T-cell (primary cell): Measurements from ENCODE around the gene EMD. TPM values are rescaled to one million over a fixed set of nuclear protein-coding genes. Genes with fewer than 3 reads are reported as not detected.
"Not testable (repeated sequence)": the region's sequence is repeated elsewhere in the genome, so short reads cannot be mapped to it uniquely, and the experiment has no call there.

Source experiments
- ATAC-seq, 4 experiments: fragments of 200-7000 bp in 3 of 4; fragments of 150-1000 bp in 1 of 4; cut with Tn5 transposase; replicated peaks in 1 of 4; 1 replicate in 3 of 4; 2 replicates in 1 of 4; pipeline ENCODE4 v1.10.0; 2021; ENCODE audit warnings: moderate library complexity in 3 of 4, mild to moderate bottlenecking in 2 of 4, moderate number of reproducible peaks in 1 of 4
- CTCF ChIA-PET, 2 donors: fragments of 300-600 bp; sonication (Branson Sonifier 250); formaldehyde crosslinking; loops; one replicate each; lab custom pipeline; 2022; ENCODE audit warnings: antibody characterized with exemption in 2 of 2; lab: Charles Lee
- POLR2A ChIA-PET, 2 donors: fragments of 300-600 bp; sonication (Branson Sonifier 250); formaldehyde crosslinking; loops; one replicate each; lab custom pipeline; 2022; ENCODE audit warnings: antibody characterized with exemption in 2 of 2; lab: Charles Lee
- DNase-seq, 35 experiments: peaks; one replicate each; pipeline versions ENCODE4 v3.0.0 to v3.0.0-alpha.2; 2013 to 2023
- H3K27ac ChIP-seq: one replicate; pipeline ENCODE4 v1.5.1; 2013; ENCODE audit warnings: low read length
- H3K27me3 ChIP-seq, 2 experiments: replicated peaks in 1 of 2; 1 replicate in 1 of 2; 2 replicates in 1 of 2; pipeline versions ENCODE4 v1.6.1 to v1.7.0; 2013; ENCODE audit warnings: low read length in 1 of 2, mixed read lengths in 1 of 2; ENCODE audit not compliant: control insufficient read depth in 2 of 2, insufficient read depth in 2 of 2; ENCODE audit errors: extremely low read depth in 1 of 2
- H3K36me3 ChIP-seq, 2 donors: 1 replicate in 1 of 2; 2 replicates in 1 of 2; pipeline versions ENCODE4 v1.6.1 to v1.7.0; 2013; ENCODE audit warnings: low read length in 1 of 2; ENCODE audit not compliant: control insufficient read depth in 2 of 2, insufficient read depth in 1 of 2; ENCODE audit errors: extremely low read depth in 1 of 2
- H3K4me1 ChIP-seq, 2 experiments: 1 replicate in 1 of 2; 2 replicates in 1 of 2; pipeline versions ENCODE4 v1.6.1 to v1.7.0; 2013; ENCODE audit warnings: low read length in 2 of 2, mixed read lengths in 1 of 2; ENCODE audit not compliant: insufficient read depth in 2 of 2, control insufficient read depth in 1 of 2; ENCODE audit errors: extremely low read depth in 1 of 2
- H3K4me3 ChIP-seq, 2 donors: 1 replicate in 1 of 2; 2 replicates in 1 of 2; pipeline versions ENCODE4 v1.5.1 to v1.7.0; 2013; ENCODE audit warnings: mild to moderate bottlenecking in 2 of 2, low read length in 1 of 2, moderate library complexity in 1 of 2; ENCODE audit not compliant: control insufficient read depth in 1 of 2; ENCODE audit errors: extremely low read depth in 1 of 2
- H3K9me3 ChIP-seq: 2 replicates; pipeline ENCODE4 v1.7.0; 2013
- H3K27ac Mint-ChIP-seq, 2 donors: one replicate each; pipeline ENCODE4 v1.8.0; 2020 to 2021; ENCODE audit warnings: mild to moderate bottlenecking in 2 of 2, mixed read lengths in 2 of 2
- H3K27me3 Mint-ChIP-seq, 2 donors: one replicate each; pipeline ENCODE4 v1.8.0; 2021 to 2022; ENCODE audit warnings: mixed read lengths in 2 of 2
- H3K36me3 Mint-ChIP-seq: one replicate; pipeline ENCODE4 v1.8.0; 2021; ENCODE audit warnings: mixed read lengths
- H3K4me1 Mint-ChIP-seq, 3 donors: one replicate each; pipeline ENCODE4 v1.8.0; 2020 to 2022; ENCODE audit warnings: mixed read lengths in 3 of 3, mild to moderate bottlenecking in 1 of 3
- H3K4me3 Mint-ChIP-seq, 3 donors: one replicate each; pipeline ENCODE4 v1.8.0; 2020 to 2022; ENCODE audit warnings: mild to moderate bottlenecking in 3 of 3, mixed read lengths in 3 of 3, moderate library complexity in 3 of 3
- H3K9me3 Mint-ChIP-seq, 3 donors: one replicate each; pipeline ENCODE4 v1.8.0; 2020 to 2022; ENCODE audit warnings: mixed read lengths in 3 of 3
- WGBS: methylation state at CpG from one replicate; pipeline ENCODE4 v1.1.5; 2013; ENCODE audit warnings: missing lambda C conversion rate; ENCODE audit not compliant: insufficient coverage; 5-methylcytosine and 5-hydroxymethylcytosine counted together
- total RNA-seq, 35 experiments: library from RNA in 6 of 35; stranded (reverse) in 6 of 35; fragments of 120-200 nt in 1 of 35; gene quantifications; one replicate each; pipeline versions ENCODE4 v1.2.1 to v1.2.4 and lab custom pipeline; 2013 to 2026

Gene EMD
- total RNA-seq (100 to 1,000 TPM in 2 of 5 donors, 10 to 100 TPM in 3; 73.4 to 136 (median 80.4) TPM), total RNA-seq (lab: John Stamatoyannopoulos, UW) (43.3 to 143 (median 71.4) reads per million in 29 experiments)
- 36.4 TPM for total RNA-seq (2013)

DNA sequence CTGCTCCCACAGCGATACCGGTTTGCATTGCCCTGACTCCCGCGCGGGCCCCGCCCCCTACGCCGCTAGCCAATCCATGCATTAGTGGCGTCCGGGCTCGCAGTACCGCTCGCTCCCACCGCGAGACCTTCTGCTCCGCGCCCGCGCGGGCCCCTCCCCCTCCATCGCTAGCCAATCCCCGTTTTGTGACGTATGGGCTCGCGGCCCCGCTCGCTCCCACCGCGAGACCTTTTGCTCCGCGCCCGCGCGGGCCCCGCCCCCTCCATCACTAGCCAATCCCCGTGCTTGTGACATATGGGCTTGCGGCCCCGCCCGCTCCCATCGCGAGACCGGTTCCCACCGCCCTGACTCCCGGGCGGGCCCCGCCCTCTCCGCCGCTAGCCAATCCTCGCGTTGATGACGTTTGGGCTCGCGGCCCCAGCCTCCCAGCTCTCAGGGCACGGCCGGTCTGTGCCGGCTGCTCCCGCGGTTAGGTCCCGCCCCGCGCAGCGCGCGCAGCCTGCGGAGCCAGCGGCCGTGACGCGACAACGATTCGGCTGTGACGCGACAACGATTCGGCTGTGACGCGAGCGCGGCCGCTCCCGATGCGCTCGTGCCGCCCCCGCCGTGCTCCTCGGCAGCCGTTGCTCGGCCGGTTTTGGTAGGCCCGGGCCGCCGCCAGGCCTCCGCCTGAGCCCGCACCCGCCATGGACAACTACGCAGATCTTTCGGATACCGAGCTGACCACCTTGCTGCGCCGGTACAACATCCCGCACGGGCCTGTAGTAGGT, at the start of gene EMD:
Gene EMD, plus strand, starts transcription at position 497 of the 770 bp plus-strand sequence. Its CDS starts 190 bp downstream, at position 687.
- ChIA-PET CTCF (no interaction called here), POLR2A (interaction anchor here in 1 of 2 donors (0.6 to 1.1 kb wide), 3 partner anchors 8 to 31 kb away, joined by 3 read pairs; no protein-coding TSS in a partner anchor)
- Histone ChIP-seq H3K4me3 (peak within 1 kb of the TSS; percentile 67 to 69), H3K27ac (peak within 1 kb of the TSS; percentile 97), H3K36me3 (peaks cover 3 to 15% of the 10 kb centered on the region in 2 donors), H3K9me3 (no peaks in the 10 kb centered on the region), H3K27me3 (no peaks in the 10 kb centered on the region), H3K4me1 (peaks cover 5 to 40% of the 10 kb centered on the region in 2 experiments)
- H3K9me3 Mint-ChIP-seq, result no peaks in the 10 kb centered on the region
- peak; percentile 80 to 85 (median 81) for ATAC-seq
- DNase-seq, result peak; percentile 85 to 99 (median 96)
- H3K27ac Mint-ChIP-seq, result peak within 1 kb of the TSS; percentile 89
- H3K36me3 Mint-ChIP-seq, result no peaks in the 10 kb centered on the region
- H3K4me1 Mint-ChIP-seq, result peaks cover 15 to 20% (median 19%) of the 10 kb centered on the region in 3 donors
- under 1% methylated on average over 68 of the region's 103 CpGs for WGBS
- H3K4me3 Mint-ChIP-seq, result peak within 1 kb of the TSS; percentile 77 to 84 (median 81)
- H3K27me3 Mint-ChIP-seq, result no peaks in the 10 kb centered on the region

DNA sequence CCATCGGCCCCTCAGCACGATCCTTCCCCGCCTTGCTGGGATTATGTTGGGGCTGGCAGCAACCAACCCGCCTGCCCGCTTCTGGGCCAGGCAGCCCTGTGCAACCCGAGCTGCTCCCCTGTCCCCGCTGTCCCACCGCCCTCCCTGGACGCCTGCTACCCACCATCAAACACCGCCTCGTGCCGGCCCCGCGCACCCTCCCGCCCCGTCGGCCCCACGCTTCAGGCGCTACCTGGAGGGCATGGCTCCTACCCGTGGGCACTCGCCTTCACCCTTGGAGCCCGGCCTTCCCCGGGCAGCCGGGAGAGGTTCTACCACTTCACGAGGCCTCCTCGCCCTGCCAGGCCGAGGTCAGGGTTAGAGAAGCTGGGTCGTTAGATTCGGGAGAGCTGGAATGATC, 46.5 kb upstream of the EMD start:
- H3K27me3 Mint-ChIP-seq, result peaks cover 0 to 3% of the 10 kb centered on the region in 2 donors
- no peak overlapping the region for H3K4me3 ChIP-seq
- H3K4me1 ChIP-seq, result peaks cover 5 to 35% of the 10 kb centered on the region in 2 experiments
- H3K4me1 Mint-ChIP-seq, result peaks cover 23 to 45% (median 35%) of the 10 kb centered on the region in 3 donors
- no peaks in the 10 kb centered on the region for H3K36me3 Mint-ChIP-seq
- no peaks in the 10 kb centered on the region for H3K36me3 ChIP-seq
- no peak overlapping the region for H3K4me3 Mint-ChIP-seq
- H3K27ac ChIP-seq, result no peak overlapping the region
- H3K27ac Mint-ChIP-seq, result no peak overlapping the region
- no peak for ATAC-seq
- H3K9me3 ChIP-seq, result no peaks in the 10 kb centered on the region
- WGBS, result no CpG with 5 or more reads among the region's 29 CpGs
- H3K9me3 Mint-ChIP-seq, result no peaks in the 10 kb centered on the region
- ChIA-PET CTCF (interaction anchor here in 1 of 2 donors (0.6 kb wide), 1 partner anchor 385 kb away, joined by 3 read pairs; no protein-coding TSS in a partner anchor), POLR2A (no interaction called here)
- no peak for DNase-seq
- H3K27me3 ChIP-seq, result no peaks in the 10 kb centered on the region

DNA sequence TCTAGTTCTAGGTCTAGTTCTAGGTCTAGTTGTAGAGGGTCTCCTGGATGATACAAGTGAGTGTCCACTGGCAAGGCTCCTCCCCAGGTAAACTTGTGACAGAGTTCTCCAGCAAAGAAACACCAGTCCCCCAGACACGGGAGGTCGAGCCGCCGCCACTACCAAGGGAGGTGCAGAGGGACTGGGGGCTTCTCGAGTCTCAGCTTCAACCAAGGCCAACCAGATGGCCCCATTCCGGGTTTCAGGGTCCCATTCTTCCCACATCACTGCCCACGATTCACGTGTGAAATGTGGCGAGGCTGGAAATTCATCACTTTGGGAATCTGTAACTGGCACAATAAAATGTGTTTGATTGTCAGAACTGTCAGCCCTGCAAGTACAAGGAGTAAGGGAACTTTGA, 46.0 kb upstream of the EMD start:
- no peaks in the 10 kb centered on the region for H3K27me3 ChIP-seq
- Mint-ChIP-seq H3K4me1 (peaks cover 17 to 39% (median 29%) of the 10 kb centered on the region in 3 donors), H3K36me3 (no peaks in the 10 kb centered on the region), H3K27me3 (peaks cover 0 to 3% of the 10 kb centered on the region in 2 donors), H3K27ac (no peak overlapping the region), H3K4me3 (no peak overlapping the region), H3K9me3 (no peaks in the 10 kb centered on the region)
- no peak overlapping the region for H3K4me3 ChIP-seq
- no CpG with 5 or more reads among the region's 9 CpGs for WGBS
- DNase-seq, result no peak
- no peaks in the 10 kb centered on the region for H3K9me3 ChIP-seq
- H3K4me1 ChIP-seq, result peaks cover 0 to 29% of the 10 kb centered on the region in 2 experiments
- ChIA-PET POLR2A (no interaction called here), CTCF (interaction anchor here in 1 of 2 donors (0.6 kb wide), 1 partner anchor 384 kb away, joined by 3 read pairs; no protein-coding TSS in a partner anchor)
- H3K36me3 ChIP-seq, result no peaks in the 10 kb centered on the region
- no peak overlapping the region for H3K27ac ChIP-seq
- no peak for ATAC-seq

- POLR2A ChIA-PET, result no interaction called here
These were observed 45.2 kb upstream of the EMD start for GRCh38 chrX:154333837-154334271.

GRCh38 chrX:154334496-154334895, 44.6 kb upstream of the EMD start:
- WGBS, result no CpG with 5 or more reads among the region's 10 CpGs
- ChIA-PET CTCF (no interaction called here), POLR2A (no interaction called here)
- Mint-ChIP-seq H3K9me3 (no peaks in the 10 kb centered on the region), H3K4me3 (no peak overlapping the region), H3K36me3 (no peaks in the 10 kb centered on the region), H3K27me3 (peaks cover 0 to 3% of the 10 kb centered on the region in 2 donors), H3K27ac (peak overlapping the region; percentile 65 to 70), H3K4me1 (peaks cover 10 to 30% (median 22%) of the 10 kb centered on the region in 3 donors)
- no peaks in the 10 kb centered on the region for H3K27me3 ChIP-seq
- DNase-seq (no peak), ATAC-seq (no peak)
- H3K36me3 ChIP-seq, result no peaks in the 10 kb centered on the region
- peaks cover 0 to 16% of the 10 kb centered on the region in 2 experiments for H3K4me1 ChIP-seq
- no peak overlapping the region for H3K4me3 ChIP-seq
- H3K9me3 ChIP-seq, result no peaks in the 10 kb centered on the region
- no peak overlapping the region for H3K27ac ChIP-seq

More at GRCh38 chrX:154333837-154334271, 45.2 kb upstream of the EMD start:
- H3K9me3 Mint-ChIP-seq, result no peaks in the 10 kb centered on the region
- CTCF ChIA-PET, result no interaction called here
- peaks cover 0 to 22% of the 10 kb centered on the region in 2 experiments for H3K4me1 ChIP-seq
- no peaks in the 10 kb centered on the region for H3K27me3 ChIP-seq
- H3K36me3 ChIP-seq, result no peaks in the 10 kb centered on the region
- peaks cover 0 to 3% of the 10 kb centered on the region in 2 donors for H3K27me3 Mint-ChIP-seq
- 7% methylated on average over 3 of the region's 6 CpGs for WGBS
- no peak overlapping the region for H3K4me3 ChIP-seq
- peak overlapping the region in 1 of 3 donors; percentile 33 for H3K4me3 Mint-ChIP-seq
- ATAC-seq (peak in 1 of 4 experiments; percentile 23), DNase-seq (no peak)
- no peaks in the 10 kb centered on the region for H3K36me3 Mint-ChIP-seq
- no peaks in the 10 kb centered on the region for H3K9me3 ChIP-seq
- H3K4me1 Mint-ChIP-seq, result peaks cover 12 to 34% (median 25%) of the 10 kb centered on the region in 3 donors
- H3K27ac Mint-ChIP-seq, result peak overlapping the region; percentile 63 to 70
- no peak overlapping the region for H3K27ac ChIP-seq

DNA sequence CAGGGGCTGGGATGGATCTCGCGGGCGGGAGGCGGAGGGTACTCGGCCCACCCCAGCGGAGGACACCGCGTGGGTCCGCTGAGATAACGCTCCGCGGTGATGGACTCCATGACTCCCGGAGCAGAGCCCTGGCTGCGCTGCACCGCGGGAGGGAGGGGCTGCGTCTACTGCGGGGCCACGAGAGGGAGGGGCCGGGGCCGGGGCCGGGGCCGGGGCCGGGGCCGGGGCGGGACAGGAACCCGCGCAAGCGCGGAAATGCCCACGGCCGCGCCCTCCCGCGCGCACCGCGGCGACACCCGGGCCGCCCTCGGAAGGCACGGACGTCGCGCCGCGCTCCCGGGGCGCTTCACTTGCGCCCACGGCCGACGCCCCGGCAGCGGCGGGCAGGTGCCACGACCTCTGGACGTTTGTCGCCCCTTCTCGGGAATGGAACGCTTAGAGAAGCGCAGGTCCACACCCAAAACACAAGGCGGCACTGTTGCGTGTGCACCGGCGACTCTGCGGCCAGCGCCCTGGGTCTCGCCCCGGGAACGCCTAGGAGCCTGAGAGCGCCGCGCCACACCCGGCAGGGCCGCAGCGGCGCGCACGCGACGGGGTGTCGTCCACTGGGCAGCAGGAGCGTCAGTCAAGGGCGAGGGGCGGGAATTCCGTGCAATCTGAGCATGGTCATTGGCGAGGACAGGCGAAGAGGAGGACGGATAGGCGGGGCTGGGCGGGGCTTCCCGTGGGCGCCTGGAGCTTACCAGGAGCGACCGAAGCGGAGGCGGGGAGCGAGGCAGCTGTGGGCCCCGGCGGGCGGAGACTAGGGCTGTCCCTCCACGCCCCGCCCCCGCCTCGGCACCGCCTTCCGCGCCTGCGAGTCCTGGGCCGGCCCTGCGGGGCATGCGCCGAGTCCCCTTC, 37.4 kb upstream of the EMD start:
- H3K27ac Mint-ChIP-seq, H3K36me3 ChIP-seq, POLR2A ChIA-PET, H3K4me3 Mint-ChIP-seq, H3K9me3 ChIP-seq, H3K36me3 Mint-ChIP-seq, DNase-seq, H3K4me1 ChIP-seq, CTCF ChIA-PET, H3K4me1 Mint-ChIP-seq, H3K4me3 ChIP-seq, H3K9me3 Mint-ChIP-seq, H3K27ac ChIP-seq, H3K27me3 ChIP-seq, H3K27me3 Mint-ChIP-seq: not testable (repeated sequence)
- peak; percentile 76 to 80 (median 78) for ATAC-seq
- no CpG with 5 or more reads among the region's 115 CpGs for WGBS
